Esophagus muscularis mucosa (tissue), 3 donors: ENCODE data around the gene MATCAP1.

Experiments used
- POLR2A ChIP-seq: fragments of 450-650 bp; IDR thresholded peaks from one replicate; pipeline ENCODE4 v1.6.1; 2017; ENCODE audit warnings: antibody characterized with exemption, moderate library complexity, mild to moderate bottlenecking, low read depth
- POLR2AphosphoS5 ChIP-seq, 2 donors: sonication (generic); formaldehyde crosslinking; IDR thresholded peaks; one replicate each; pipeline ENCODE4 v1.6.1; 2017; ENCODE audit warnings: antibody characterized with exemption in 2 of 2
- TF ChIP-seq, protein P1 (sequence below), 3 experiments: fragments of 200-600 bp in 2 of 3; fragments of 450-650 bp in 1 of 3; sonication (generic) in 2 of 3; IDR thresholded peaks; one replicate each; pipeline ENCODE4 v1.5.1; 2017 to 2019; ENCODE audit warnings: antibody characterized with exemption in 3 of 3, mild to moderate bottlenecking in 2 of 3, moderate library complexity in 1 of 3

DNA sequence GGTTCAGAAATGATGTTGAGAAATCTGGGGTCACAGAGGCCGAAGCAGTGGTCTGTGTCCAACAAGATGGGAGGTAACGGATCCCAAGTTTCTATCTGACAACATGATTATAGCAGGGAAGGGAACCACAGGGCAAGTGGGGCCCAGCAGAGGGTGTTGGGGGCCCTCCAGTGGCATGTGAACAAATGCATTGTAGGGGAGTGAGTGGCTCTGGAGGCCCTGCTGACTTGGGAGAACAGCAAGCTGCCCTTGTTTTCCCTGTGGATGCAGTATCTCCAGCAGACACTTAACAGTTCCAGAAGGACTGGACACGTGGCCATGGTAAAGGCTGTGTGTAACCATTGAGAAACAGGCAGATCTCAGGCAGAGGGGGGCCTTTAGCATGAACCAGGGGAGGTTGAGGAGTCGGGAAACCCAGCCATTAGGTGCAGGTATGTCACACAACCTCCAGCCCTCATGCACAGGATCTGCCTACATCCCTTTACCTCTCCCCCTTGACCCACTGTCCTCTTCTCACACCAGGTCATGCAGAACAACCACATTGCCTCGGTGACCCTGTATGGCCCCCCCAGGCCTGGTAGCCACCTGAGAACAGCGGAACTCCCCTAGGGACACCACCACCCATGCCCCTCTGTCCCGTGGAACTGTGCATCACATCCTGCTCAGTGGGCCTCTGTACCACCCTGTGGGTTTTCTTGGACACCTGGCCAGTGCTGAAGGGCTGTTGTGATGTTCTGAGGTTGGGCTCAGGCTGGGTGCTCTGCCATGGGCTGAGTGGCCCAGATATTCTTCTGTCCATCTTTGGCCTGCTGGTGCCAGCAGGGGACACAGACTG, 37.0 kb downstream of the MATCAP1 start:
- no peak for TF ChIP-seq POLR2A
- TF ChIP-seq, protein P1, sequence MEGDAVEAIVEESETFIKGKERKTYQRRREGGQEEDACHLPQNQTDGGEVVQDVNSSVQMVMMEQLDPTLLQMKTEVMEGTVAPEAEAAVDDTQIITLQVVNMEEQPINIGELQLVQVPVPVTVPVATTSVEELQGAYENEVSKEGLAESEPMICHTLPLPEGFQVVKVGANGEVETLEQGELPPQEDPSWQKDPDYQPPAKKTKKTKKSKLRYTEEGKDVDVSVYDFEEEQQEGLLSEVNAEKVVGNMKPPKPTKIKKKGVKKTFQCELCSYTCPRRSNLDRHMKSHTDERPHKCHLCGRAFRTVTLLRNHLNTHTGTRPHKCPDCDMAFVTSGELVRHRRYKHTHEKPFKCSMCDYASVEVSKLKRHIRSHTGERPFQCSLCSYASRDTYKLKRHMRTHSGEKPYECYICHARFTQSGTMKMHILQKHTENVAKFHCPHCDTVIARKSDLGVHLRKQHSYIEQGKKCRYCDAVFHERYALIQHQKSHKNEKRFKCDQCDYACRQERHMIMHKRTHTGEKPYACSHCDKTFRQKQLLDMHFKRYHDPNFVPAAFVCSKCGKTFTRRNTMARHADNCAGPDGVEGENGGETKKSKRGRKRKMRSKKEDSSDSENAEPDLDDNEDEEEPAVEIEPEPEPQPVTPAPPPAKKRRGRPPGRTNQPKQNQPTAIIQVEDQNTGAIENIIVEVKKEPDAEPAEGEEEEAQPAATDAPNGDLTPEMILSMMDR (IDR thresholded peaks at IDR 0.05): no peak
- TF ChIP-seq POLR2AphosphoS5 (IDR thresholded peaks at IDR 0.05): no peak
